Endothelial cell (in vitro differentiated cells): ENCODE results near the gene LPCAT1. TPM values are rescaled to one million over a fixed set of nuclear protein-coding genes. Genes with fewer than 3 reads are reported as not detected.
A peak's percentile ranks its signal among the peaks of the same experiment; 100 is the strongest.

ENCODE experiments used
- DNase-seq: peaks from one replicate; pipeline ENCODE4 v3.0.0; 2021; ENCODE audit warnings: low spot score
- H3K27ac Mint-ChIP-seq: one replicate; pipeline ENCODE4 v1.8.0; 2021; ENCODE audit warnings: mixed read lengths, inconsistent platforms; ENCODE audit not compliant: unreplicated experiment
- H3K27me3 Mint-ChIP-seq: one replicate; pipeline ENCODE4 v1.8.0; 2021; ENCODE audit warnings: mild to moderate bottlenecking, moderate library complexity, mixed read lengths, inconsistent platforms; ENCODE audit not compliant: unreplicated experiment
- H3K36me3 Mint-ChIP-seq: one replicate; pipeline ENCODE4 v1.8.0; 2021; ENCODE audit warnings: mild to moderate bottlenecking, low read depth, mixed read lengths, inconsistent platforms; ENCODE audit not compliant: unreplicated experiment
- H3K4me1 Mint-ChIP-seq: one replicate; pipeline ENCODE4 v1.8.0; 2021; ENCODE audit warnings: mild to moderate bottlenecking, mixed read lengths, inconsistent platforms; ENCODE audit not compliant: unreplicated experiment
- H3K4me3 Mint-ChIP-seq: one replicate; pipeline ENCODE4 v1.8.0; 2021; ENCODE audit warnings: mild to moderate bottlenecking, mixed read lengths, inconsistent platforms; ENCODE audit not compliant: unreplicated experiment
- H3K9me3 Mint-ChIP-seq: one replicate; pipeline ENCODE4 v1.8.0; 2021; ENCODE audit warnings: mixed read lengths, inconsistent platforms; ENCODE audit not compliant: unreplicated experiment
- total RNA-seq: library from RNA; stranded (reverse); fragmentation: NEBNext Ultra II Directional; extraction: Animal tissue kit (Norgen Biotek cat#: 25700); gene quantifications from one replicate; pipeline ENCODE4 v1.2.1, GENCODE V29; 2021; ENCODE audit not compliant: unreplicated experiment
- TF ChIP-seq, protein P1 (sequence below): fragments of 200-600 bp; sonication (generic); IDR thresholded peaks from one replicate; pipeline ENCODE4 v1.5.0; 2021; ENCODE audit warnings: antibody characterized with exemption; ENCODE audit not compliant: unreplicated experiment

LPCAT1 gene
- total RNA-seq, 1 donor from 2014 or later, result 81.3 TPM

DNA sequence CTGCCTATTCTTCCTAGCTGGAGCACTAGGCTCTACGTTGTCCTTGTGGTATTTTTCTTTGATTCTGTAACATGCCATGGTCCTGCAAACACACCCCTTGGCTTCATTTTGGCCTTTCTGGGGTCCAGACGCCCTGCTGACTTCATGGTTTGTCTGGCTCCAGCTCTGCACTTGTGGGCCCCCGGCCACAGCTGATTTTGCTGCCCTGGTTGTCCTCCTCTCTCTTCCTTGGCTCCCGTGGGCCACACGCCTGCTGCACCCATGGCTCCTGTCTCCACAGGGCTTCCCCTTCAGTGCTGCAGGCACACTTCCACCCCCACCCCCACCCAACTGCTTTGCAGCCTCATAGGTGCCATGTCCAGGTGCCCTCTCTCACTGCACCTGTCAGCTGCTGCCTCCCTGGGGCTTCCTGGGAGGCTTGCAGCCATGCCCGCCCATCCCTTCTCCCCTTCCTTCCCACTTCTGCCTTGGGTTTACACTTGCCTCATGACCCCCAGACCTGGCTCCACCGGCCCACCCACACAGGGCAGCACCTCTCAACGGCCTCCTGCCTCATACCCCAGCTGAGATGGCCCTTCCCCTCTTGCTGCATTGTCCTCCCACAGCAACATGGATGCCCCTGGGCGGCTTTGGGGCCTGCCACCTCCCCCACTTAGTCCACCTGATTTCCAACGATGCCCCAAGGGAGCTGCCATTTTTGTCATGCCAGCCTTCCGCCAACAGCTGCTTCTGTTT lies 104.1 kb downstream of the LPCAT1 start:
- Mint-ChIP-seq H3K4me1 (peaks cover 4% of the 10 kb centered on the region), H3K27me3 (peaks cover 39% of the 10 kb centered on the region), H3K36me3 (peaks cover 9% of the 10 kb centered on the region), H3K27ac (no peak overlapping the region), H3K9me3 (peaks cover 11% of the 10 kb centered on the region), H3K4me3 (peak overlapping the region; percentile 3)
- TF ChIP-seq, protein P1, sequence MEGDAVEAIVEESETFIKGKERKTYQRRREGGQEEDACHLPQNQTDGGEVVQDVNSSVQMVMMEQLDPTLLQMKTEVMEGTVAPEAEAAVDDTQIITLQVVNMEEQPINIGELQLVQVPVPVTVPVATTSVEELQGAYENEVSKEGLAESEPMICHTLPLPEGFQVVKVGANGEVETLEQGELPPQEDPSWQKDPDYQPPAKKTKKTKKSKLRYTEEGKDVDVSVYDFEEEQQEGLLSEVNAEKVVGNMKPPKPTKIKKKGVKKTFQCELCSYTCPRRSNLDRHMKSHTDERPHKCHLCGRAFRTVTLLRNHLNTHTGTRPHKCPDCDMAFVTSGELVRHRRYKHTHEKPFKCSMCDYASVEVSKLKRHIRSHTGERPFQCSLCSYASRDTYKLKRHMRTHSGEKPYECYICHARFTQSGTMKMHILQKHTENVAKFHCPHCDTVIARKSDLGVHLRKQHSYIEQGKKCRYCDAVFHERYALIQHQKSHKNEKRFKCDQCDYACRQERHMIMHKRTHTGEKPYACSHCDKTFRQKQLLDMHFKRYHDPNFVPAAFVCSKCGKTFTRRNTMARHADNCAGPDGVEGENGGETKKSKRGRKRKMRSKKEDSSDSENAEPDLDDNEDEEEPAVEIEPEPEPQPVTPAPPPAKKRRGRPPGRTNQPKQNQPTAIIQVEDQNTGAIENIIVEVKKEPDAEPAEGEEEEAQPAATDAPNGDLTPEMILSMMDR, result no peak
- no peak for DNase-seq

- TF ChIP-seq, protein P1, result no peak
- no peak for DNase-seq
- Mint-ChIP-seq H3K4me1 (peaks cover 2% of the 10 kb centered on the region), H3K27me3 (peaks cover 36% of the 10 kb centered on the region), H3K4me3 (peak overlapping the region; percentile 3), H3K9me3 (peaks cover 11% of the 10 kb centered on the region), H3K27ac (no peak overlapping the region), H3K36me3 (peaks cover 9% of the 10 kb centered on the region)
These were observed 104.9 kb downstream of the LPCAT1 start for GRCh38 chr5:1418921-1419280.

GRCh38 chr5:1418238-1418920 lies 105.4 kb downstream of the LPCAT1 start:
- peaks cover 36% of the 10 kb centered on the region for H3K27me3 Mint-ChIP-seq
- H3K36me3 Mint-ChIP-seq, result peaks cover 9% of the 10 kb centered on the region
- peaks cover 2% of the 10 kb centered on the region for H3K4me1 Mint-ChIP-seq

GRCh38 chr5:1417586-1418225 lies 106.1 kb downstream of the LPCAT1 start:
- TF ChIP-seq, protein P1, result no peak
- Mint-ChIP-seq H3K27me3 (peaks cover 36% of the 10 kb centered on the region), H3K9me3 (peaks cover 11% of the 10 kb centered on the region), H3K36me3 (peaks cover 9% of the 10 kb centered on the region), H3K27ac (no peak overlapping the region), H3K4me3 (no peak overlapping the region), H3K4me1 (peaks cover 2% of the 10 kb centered on the region)
- no peak for DNase-seq

More at GRCh38 chr5:1418238-1418920, 105.4 kb downstream of the LPCAT1 start:
- Mint-ChIP-seq H3K4me3 (peak overlapping the region; percentile 3), H3K27ac (peak overlapping the region; percentile 58), H3K9me3 (peaks cover 11% of the 10 kb centered on the region)
- DNase-seq, result no peak
- TF ChIP-seq, protein P1, result no peak
